K562 (cell line): ENCODE measurements around the gene PRKAA1. TPM values are rescaled to one million over a fixed set of nuclear protein-coding genes. Genes with fewer than 3 reads are reported as not detected.
A peak's percentile ranks its signal among the peaks of the same experiment; 100 is the strongest.

Source experiments
- ATF2 ChIP-seq: sonication (generic); formaldehyde crosslinking; IDR thresholded peaks from 2 replicates; pipeline ENCODE4 v1.8.1; 2022; ENCODE audit warnings: missing genetic modification reagents
- CHD4 ChIP-seq: fragments of 200-600 bp; sonication (generic); IDR thresholded peaks from 3 replicates; pipeline ENCODE4 v1.6.1; 2012; ENCODE audit warnings: low read depth, mild to moderate bottlenecking, mixed read lengths, low read length, inconsistent platforms; ENCODE audit not compliant: insufficient read depth, insufficient replicate concordance, poor library complexity, severe bottlenecking
- CREBBP ChIP-seq: IDR thresholded peaks from one replicate; pipeline ENCODE4 v1.6.1; 2012; ENCODE audit warnings: low read depth, mild to moderate bottlenecking, control low read depth, inconsistent platforms, low read length
- DMBX1 ChIP-seq: fragments of 250-450 bp; sonication (Bioruptor Pico); IDR thresholded peaks from 2 replicates; pipeline ENCODE4 v1.8.0; 2022; ENCODE audit warnings: inconsistent platforms, mild to moderate bottlenecking, moderate library complexity, borderline replicate concordance
- HDAC3 ChIP-seq: fragments of 450-650 bp; IDR thresholded peaks from 2 replicates; pipeline ENCODE4 v1.6.1; 2018; ENCODE audit warnings: borderline replicate concordance, mild to moderate bottlenecking, moderate library complexity; ENCODE audit not compliant: partially characterized antibody
- HSF4 ChIP-seq: fragments of 250-450 bp; sonication (Bioruptor Pico); IDR thresholded peaks from 2 replicates; pipeline ENCODE4 v2.1.2; 2022; ENCODE audit warnings: mild to moderate bottlenecking, moderate library complexity, borderline replicate concordance
- KLF1 ChIP-seq: fragments of 450-650 bp; IDR thresholded peaks from 2 replicates; pipeline ENCODE4 v1.6.1; 2016; ENCODE audit warnings: missing genetic modification characterization, missing compliant biosample characterization
- L3MBTL2 ChIP-seq: fragments of 450-650 bp; IDR thresholded peaks from 2 replicates; pipeline ENCODE4 v1.6.1; 2016; ENCODE audit warnings: mild to moderate bottlenecking, moderate library complexity
- MCM7 ChIP-seq, 2 experiments: fragments of 450-650 bp; IDR thresholded peaks; 2 replicates each; pipeline ENCODE4 v1.6.1; 2016 to 2018
- NCOA4 ChIP-seq: fragments of 450-650 bp; IDR thresholded peaks from 2 replicates; pipeline ENCODE4 v1.6.1; 2018; ENCODE audit warnings: mild to moderate bottlenecking; ENCODE audit not compliant: partially characterized antibody
- NR0B1 ChIP-seq: fragments of 450-650 bp; IDR thresholded peaks from one replicate; pipeline ENCODE4 v1.6.1; 2018; ENCODE audit warnings: mild to moderate bottlenecking, moderate library complexity; ENCODE audit not compliant: partially characterized antibody
- PHF21A ChIP-seq: fragments of 450-650 bp; IDR thresholded peaks from 2 replicates; pipeline ENCODE4 v1.6.1; 2017; ENCODE audit warnings: low read depth, borderline replicate concordance
- PTTG1 ChIP-seq: fragments of 450-650 bp; IDR thresholded peaks from 2 replicates; pipeline ENCODE4 v1.6.1; 2016; ENCODE audit warnings: low read depth, mild to moderate bottlenecking, missing genetic modification characterization, missing compliant biosample characterization
- RNF2 ChIP-seq: sonication (generic); IDR thresholded peaks from 2 replicates; pipeline ENCODE4 v1.6.1; 2016
- SNAPC5 ChIP-seq: fragments of 250-450 bp; sonication (Bioruptor Pico); IDR thresholded peaks from 2 replicates; pipeline ENCODE4 v1.8.0; 2021; ENCODE audit warnings: moderate library complexity, mild to moderate bottlenecking, inconsistent platforms
- SNRNP70 ChIP-seq: fragments of 200-400 bp; formaldehyde crosslinking; optimal IDR thresholded peaks from 2 replicates; pipeline ENCODE3; 2017; ENCODE audit warnings: low read depth, low read length
- TRIM25 ChIP-seq: fragments of 450-650 bp; IDR thresholded peaks from 2 replicates; pipeline ENCODE4 v1.7.0; 2016; ENCODE audit warnings: borderline replicate concordance
- UBTF ChIP-seq, 2 experiments: IDR thresholded peaks; 2 replicates each; pipeline ENCODE4 v1.6.1; 2012; ENCODE audit warnings: improper control_type of control experiment in 2 of 2, low read depth in 2 of 2, low read length in 2 of 2, borderline replicate concordance in 1 of 2
- ZBTB8A ChIP-seq: fragments of 450-650 bp; IDR thresholded peaks from 2 replicates; pipeline ENCODE4 v1.6.1; 2018; ENCODE audit warnings: mild to moderate bottlenecking, moderate library complexity; ENCODE audit not compliant: partially characterized antibody
- ZNF253 ChIP-seq: fragments of 250-450 bp; sonication (Bioruptor Pico); conservative IDR thresholded peaks from 2 replicates; pipeline ENCODE4 v1.6.1; 2021; ENCODE audit warnings: mild to moderate bottlenecking
- polyA plus RNA-seq, 8 experiments: library from polyadenylated mRNA; depleted of rRNA in 4 of 8; stranded (reverse) in 5 of 8; unstranded in 3 of 8; fragments of >200 nt; fragmentation: Nextera tagmentation in 2 of 8; fragmentation: Illumina TruSeq in 1 of 8; extraction: Ambion mirVana in 2 of 8; extraction: Trizol in 1 of 8; gene quantifications; 2 replicates each; pipeline versions ENCODE4 v1.2.1 to v1.2.3, GENCODE V29; 2011 to 2014; ENCODE audit warnings: inconsistent platforms in 1 of 8, missing spikeins in 1 of 8
- total RNA-seq, 7 experiments: library from RNA; depleted of rRNA in 6 of 7; stranded (reverse); fragments of >200 nt in 6 of 7; fragmentation: Illumina TruSeq in 2 of 7; extraction: Trizol in 2 of 7; gene quantifications; 2 replicates each; pipeline versions ENCODE4 v1.2.1 to v1.2.3, GENCODE V29; 2011 to 2021; ENCODE audit warnings: low replicate concordance in 1 of 7

The PRKAA1 gene
- total and polyA plus RNA-seq, 9 of the 15 experiments (the other 6 are each of a cell fraction or from before 2014, with no cell fraction given), result 24.5 to 84.0 (median 51.4) TPM

GRCh38 chr5:40801771-40802562, 3.8 kb upstream of the PRKAA1 start (continued):
- TF ChIP-seq ATF2 (CRISPR knock-in tag) (no peak), CHD4 (no peak), KLF1 (no peak), UBTF (IDR thresholded peaks at IDR 0.05; ENCODE audit: borderline replicate concordance in 1 of 2, low read depth in 2 of 2, low read length in 2 of 2) (0 out of 4 replicates have a peak, but pooled peaks of 1 of the 2 experiments have one; percentile 24), DMBX1 (0 out of 2 replicates have a peak, but pooled peaks have one; percentile 24), NCOA4 (no peak), PTTG1 (tag) (no peak), RNF2 (peak; percentile 95), SNAPC5 (CRISPR knock-in tag) (no peak), HDAC3 (peak; percentile 80), NR0B1 (no peak), PHF21A (no peak), MCM7 (IDR thresholded peaks at IDR 0.05) (no peak), HSF4 (CRISPR knock-in tag) (no peak), ZBTB8A (no peak), L3MBTL2 (no peak; the same call in none of the 2 replicates), SNRNP70 (no peak), ZNF253 (CRISPR knock-in tag) (no peak), TRIM25 (no peak), CREBBP (no peak)
